HUES48 (cell line): Measurements from ENCODE around the gene RABEPK.
"Not testable (repeated sequence)": the region's sequence is repeated elsewhere in the genome, so short reads cannot be mapped to it uniquely, and the experiment has no call there.

Source experiments
- H3K27ac ChIP-seq: one replicate; pipeline ENCODE4 v1.7.0; 2013; ENCODE audit warnings: low read depth, low read length, inconsistent platforms
- H3K27me3 ChIP-seq: 2 replicates; pipeline ENCODE4 v1.6.1; 2013; ENCODE audit warnings: mild to moderate bottlenecking, low read length; ENCODE audit not compliant: control insufficient read depth, insufficient read depth
- H3K36me3 ChIP-seq: 2 replicates; pipeline ENCODE4 v1.6.1; 2013; ENCODE audit warnings: low read length; ENCODE audit not compliant: control insufficient read depth, insufficient read depth
- H3K4me1 ChIP-seq: 2 replicates; pipeline ENCODE4 v1.6.1; 2013; ENCODE audit warnings: mild to moderate bottlenecking, low read length; ENCODE audit not compliant: control insufficient read depth, insufficient read depth
- H3K4me3 ChIP-seq: 2 replicates; pipeline ENCODE4 v1.5.1; 2013; ENCODE audit warnings: mild to moderate bottlenecking, low read depth, low read length
- H3K9ac ChIP-seq: 2 replicates; pipeline ENCODE4 v1.6.1; 2013; ENCODE audit warnings: mild to moderate bottlenecking, low read depth, low read length, moderate library complexity
- H3K9me3 ChIP-seq: 2 replicates; pipeline ENCODE4 v1.6.1; 2013; ENCODE audit warnings: low read length; ENCODE audit not compliant: control insufficient read depth, insufficient read depth

The RABEPK gene

DNA sequence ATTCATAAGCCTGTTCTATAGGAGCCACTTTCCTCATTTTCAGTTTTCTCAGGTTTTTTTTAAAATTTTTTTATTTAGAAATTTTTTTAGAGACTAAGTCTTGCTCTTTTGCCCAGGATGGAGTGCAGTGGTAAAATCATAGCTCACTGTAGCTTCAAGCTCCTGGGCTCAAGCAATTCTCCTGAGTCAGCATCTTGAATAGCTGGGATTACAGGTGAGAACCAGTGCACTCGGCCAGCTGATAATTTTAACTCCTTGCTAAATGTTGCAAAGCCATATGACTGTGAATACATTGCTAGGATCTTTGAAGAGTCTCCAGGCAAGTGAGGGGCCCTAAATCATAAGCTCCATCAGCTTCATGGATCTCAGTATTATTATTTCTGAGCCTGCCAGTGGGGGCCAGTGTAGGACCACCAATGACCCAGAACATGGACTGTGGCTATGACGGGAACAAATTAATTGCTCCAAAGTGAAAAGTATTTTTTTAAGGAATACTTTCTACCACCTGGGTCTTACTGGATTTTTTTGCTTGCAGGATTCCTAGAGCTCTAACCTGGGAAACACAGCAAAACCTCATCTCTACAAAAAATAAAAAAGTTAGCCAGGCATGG, 55.5 kb downstream of the RABEPK start:
- no peak overlapping the region for H3K27ac ChIP-seq
- H3K4me3 ChIP-seq: no peak overlapping the region
- no peak overlapping the region for H3K9ac ChIP-seq
- no peaks in the 10 kb centered on the region for H3K9me3 ChIP-seq
- no peaks in the 10 kb centered on the region for H3K36me3 ChIP-seq
- no peaks in the 10 kb centered on the region for H3K4me1 ChIP-seq
- no peaks in the 10 kb centered on the region for H3K27me3 ChIP-seq

GRCh38 chr9:125258160-125258785, 57.9 kb downstream of the RABEPK start:
- no peak overlapping the region for H3K4me3 ChIP-seq
- peaks cover 5% of the 10 kb centered on the region; the same call in 1 of the 2 replicates for H3K4me1 ChIP-seq
- H3K36me3 ChIP-seq: no peaks in the 10 kb centered on the region
- H3K9ac ChIP-seq: no peak overlapping the region
- no peaks in the 10 kb centered on the region for H3K9me3 ChIP-seq
- H3K27ac ChIP-seq: no peak overlapping the region
- no peaks in the 10 kb centered on the region for H3K27me3 ChIP-seq

DNA sequence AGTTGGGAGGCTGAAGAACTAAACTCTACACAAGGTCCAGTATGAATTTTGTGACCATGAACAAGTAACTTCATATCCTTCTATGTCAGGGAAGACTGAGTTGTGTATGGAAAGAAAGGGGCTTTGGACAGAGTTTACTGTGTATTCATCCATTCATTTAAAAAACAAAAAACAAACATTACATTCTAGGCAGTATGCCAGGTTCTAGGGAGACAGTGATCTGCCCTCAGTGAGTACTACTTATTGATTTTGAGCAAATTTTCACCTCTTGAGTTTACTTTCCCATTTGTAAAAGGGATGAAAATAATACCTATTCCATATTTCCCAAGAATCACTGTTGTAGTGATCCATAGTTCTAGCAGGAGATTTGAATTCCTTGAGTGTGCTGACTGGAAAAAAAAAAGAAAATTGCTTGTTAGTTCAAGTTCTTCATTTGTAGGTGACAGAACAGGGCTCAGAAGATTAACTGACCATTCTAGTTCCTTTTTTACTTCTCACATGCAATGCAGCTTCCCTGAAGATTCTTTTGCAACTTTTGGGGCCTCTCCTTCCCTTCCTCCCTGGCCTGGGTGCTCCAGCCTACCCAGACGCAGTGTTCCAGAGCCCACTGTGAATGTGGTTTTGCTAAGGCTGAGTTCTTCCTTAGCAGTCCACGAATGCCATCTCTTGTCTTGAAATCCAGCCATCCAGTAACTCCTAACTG, 58.6 kb downstream of the RABEPK start:
- Histone ChIP-seq H3K36me3 (no peaks in the 10 kb centered on the region), H3K4me1 (peaks cover 5% of the 10 kb centered on the region; the same call in 1 of the 2 replicates), H3K4me3 (no peak overlapping the region), H3K27ac (no peak overlapping the region), H3K9me3 (no peaks in the 10 kb centered on the region), H3K27me3 (no peaks in the 10 kb centered on the region), H3K9ac (no peak overlapping the region)

DNA sequence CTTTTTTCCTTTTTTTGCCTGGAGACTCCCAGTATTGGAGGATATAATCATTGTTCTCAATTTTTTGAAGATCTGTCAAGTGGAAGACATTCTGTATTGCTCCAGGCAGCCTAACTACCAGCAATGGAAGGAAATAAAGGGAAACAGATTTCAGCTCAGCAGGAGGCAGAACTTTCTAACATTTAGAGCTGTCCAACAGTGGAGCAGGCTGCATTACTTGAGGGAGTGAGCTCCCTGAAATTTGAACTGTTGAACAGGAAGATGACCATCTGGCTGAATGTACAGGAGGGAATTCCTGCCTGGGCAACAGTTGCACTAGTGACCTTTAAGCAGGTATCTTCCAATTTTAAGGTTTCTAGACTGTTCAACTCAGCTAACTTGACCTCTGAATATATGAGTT, 60.2 kb downstream of the RABEPK start:
- Histone ChIP-seq H3K4me3 (no peak overlapping the region), H3K27ac (no peak overlapping the region), H3K36me3 (peaks cover 3% of the 10 kb centered on the region; the same call in 1 of the 2 replicates), H3K9me3 (no peaks in the 10 kb centered on the region), H3K4me1 (peaks cover 5% of the 10 kb centered on the region; the same call in 1 of the 2 replicates), H3K27me3 (no peaks in the 10 kb centered on the region), H3K9ac (no peak overlapping the region)

DNA sequence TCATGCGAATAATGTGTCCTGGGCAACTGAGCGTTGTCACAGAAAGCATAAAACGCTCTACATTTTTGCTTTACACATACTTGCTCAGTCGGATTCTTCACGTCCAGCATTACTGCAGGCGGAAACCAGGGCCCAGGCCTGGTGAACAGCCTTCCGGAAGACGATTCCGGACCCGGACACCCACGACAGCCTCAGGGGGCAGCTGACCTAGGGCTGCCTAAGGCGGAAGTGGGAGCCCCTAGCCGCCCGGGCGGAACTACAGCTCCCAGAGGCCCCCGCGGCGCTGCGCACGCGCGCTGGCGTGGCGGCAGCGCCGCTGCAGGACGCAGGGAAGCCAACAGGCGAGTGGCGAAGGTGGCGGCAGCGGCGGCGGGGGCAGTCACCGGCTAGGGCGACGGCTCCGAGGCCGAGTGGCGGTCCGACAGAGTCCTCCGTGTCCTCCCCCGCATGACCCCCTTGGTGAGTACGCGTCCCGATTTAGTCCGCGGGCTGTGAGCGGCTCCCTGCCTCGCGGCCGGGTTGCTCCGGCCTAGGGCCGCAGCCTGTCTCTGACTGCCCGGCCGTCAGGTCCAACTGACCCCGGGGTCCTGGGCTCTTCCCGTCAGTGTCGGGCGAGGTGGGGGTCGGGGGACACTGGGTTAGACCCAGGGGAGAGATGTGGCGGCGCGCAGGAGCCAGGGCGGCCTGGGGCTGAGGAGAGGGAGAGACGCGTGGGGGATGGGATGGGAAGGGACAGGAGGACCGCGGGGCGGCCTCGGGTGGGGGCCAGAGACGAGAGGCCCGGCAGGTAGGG, 61.4 kb downstream of the RABEPK start, which contains the start of gene GAPVD1:
Gene GAPVD1, plus strand, starts transcription at position 326 of the 793 bp plus-strand sequence. CDS start 37,096 bp downstream, outside the sequence.
- H3K9ac ChIP-seq: peak within 1 kb of the TSS; percentile 52
- H3K36me3 ChIP-seq: peaks cover 3% of the 10 kb centered on the region; the same call in 1 of the 2 replicates
- peaks cover 5% of the 10 kb centered on the region; the same call in 1 of the 2 replicates for H3K4me1 ChIP-seq
- H3K27me3 ChIP-seq: no peaks in the 10 kb centered on the region
- peak within 1 kb of the TSS; percentile 61 for H3K27ac ChIP-seq
- peak within 1 kb of the TSS; percentile 81 for H3K4me3 ChIP-seq
- no peaks in the 10 kb centered on the region for H3K9me3 ChIP-seq

GRCh38 chr9:125262294-125262991, 62.1 kb downstream of the RABEPK start:
- Histone ChIP-seq H3K27me3 (no peaks in the 10 kb centered on the region), H3K27ac (no peak overlapping the region), H3K4me1 (peaks cover 5% of the 10 kb centered on the region; the same call in 1 of the 2 replicates)

GRCh38 chr9:125264068-125264467, 63.7 kb downstream of the RABEPK start:
- H3K27me3 ChIP-seq, H3K9me3 ChIP-seq, H3K9ac ChIP-seq, H3K27ac ChIP-seq, H3K4me3 ChIP-seq, H3K4me1 ChIP-seq, H3K36me3 ChIP-seq: not testable (repeated sequence)

More at GRCh38 chr9:125262294-125262991, 62.1 kb downstream of the RABEPK start:
- Histone ChIP-seq H3K36me3 (peaks cover 3% of the 10 kb centered on the region; the same call in 1 of the 2 replicates), H3K4me3 (peak overlapping the region; percentile 81), H3K9me3 (no peaks in the 10 kb centered on the region), H3K9ac (peak overlapping the region; percentile 52; the same call in 1 of the 2 replicates)

GRCh38 chr9:125268394-125269013, 68.2 kb downstream of the RABEPK start:
- Histone ChIP-seq H3K36me3 (peaks cover 3% of the 10 kb centered on the region; the same call in 1 of the 2 replicates), H3K27ac (no peak overlapping the region), H3K4me1 (peaks cover 24% of the 10 kb centered on the region), H3K9ac (no peak overlapping the region), H3K9me3 (no peaks in the 10 kb centered on the region), H3K27me3 (no peaks in the 10 kb centered on the region), H3K4me3 (no peak overlapping the region)

DNA sequence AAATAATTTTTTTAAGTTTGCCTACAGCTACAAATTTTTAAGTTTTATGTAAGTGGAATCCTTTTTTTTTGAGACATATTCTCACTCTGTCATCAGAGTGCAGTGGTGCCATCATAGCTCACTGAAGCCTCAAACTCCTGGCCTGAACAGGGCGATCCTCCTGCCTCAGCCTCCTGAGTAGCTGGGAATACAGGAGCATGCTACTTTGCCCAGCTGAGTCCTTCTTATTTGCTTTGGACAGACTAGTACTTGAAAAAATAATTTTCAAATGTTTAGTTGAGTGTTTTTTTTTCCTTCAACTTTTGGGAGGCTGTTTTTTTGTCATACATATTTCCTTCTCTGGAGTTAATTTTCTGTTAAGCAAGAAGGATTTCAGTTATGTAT, 68.7 kb downstream of the RABEPK start:
- H3K9ac ChIP-seq: no peak overlapping the region
- peaks cover 24% of the 10 kb centered on the region for H3K4me1 ChIP-seq
- H3K36me3 ChIP-seq: peaks cover 3% of the 10 kb centered on the region; the same call in 1 of the 2 replicates
- H3K4me3 ChIP-seq: no peak overlapping the region
- no peaks in the 10 kb centered on the region for H3K27me3 ChIP-seq
- H3K27ac ChIP-seq: no peak overlapping the region
- H3K9me3 ChIP-seq: no peaks in the 10 kb centered on the region

DNA sequence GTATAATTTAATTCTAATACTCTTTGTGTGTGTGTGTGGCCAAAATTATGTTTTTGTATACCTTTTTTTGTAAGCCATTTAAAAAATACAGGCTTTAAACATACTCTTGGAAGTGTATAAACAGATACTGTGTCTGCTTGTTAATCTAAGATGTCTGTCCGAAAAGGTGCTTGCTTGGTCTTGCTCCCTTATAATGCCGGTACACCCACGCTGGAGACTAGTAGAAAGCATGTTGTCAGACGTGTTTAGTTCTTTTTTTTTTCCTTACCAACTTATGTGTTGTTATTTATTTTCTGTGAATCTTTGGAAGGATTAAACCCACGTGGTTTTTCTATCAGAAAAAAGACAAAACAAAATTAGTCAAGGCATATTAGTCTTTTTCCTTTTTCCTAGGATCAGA, 70.7 kb downstream of the RABEPK start:
- Histone ChIP-seq H3K9me3 (no peaks in the 10 kb centered on the region), H3K27me3 (no peaks in the 10 kb centered on the region), H3K4me1 (peaks cover 27% of the 10 kb centered on the region), H3K27ac (no peak overlapping the region), H3K36me3 (no peaks in the 10 kb centered on the region), H3K9ac (no peak overlapping the region), H3K4me3 (no peak overlapping the region)
